ENCODE data around the gene CDPF1.
A peak's percentile ranks its signal among the peaks of the same experiment; 100 is the strongest.

The CDPF1 gene

GRCh38 chr22:46250035-46250782 is at the start of gene CDPF1:
Gene CDPF1, minus strand, starts transcription at chr22:46250293. Its CDS starts 2,009 bp downstream, at chr22:46248284.
- DNase-seq = peak; percentile 92

GRCh38 chr22:46299101-46299500 is 49.0 kb upstream of the CDPF1 start:
- DNase-seq = no peak

- no peak for DNase-seq
Measured at GRCh38 chr22:46297151-46297812, 47.2 kb upstream of the CDPF1 start.

GRCh38 chr22:46296257-46297150 is 46.4 kb upstream of the CDPF1 start, which contains the start of gene GTSE1:
Gene GTSE1, plus strand, starts transcription at chr22:46296870. Its CDS starts 531 bp downstream, at chr22:46297401.
- peak; percentile 95 for DNase-seq

GRCh38 chr22:46295277-46295971 is 45.3 kb upstream of the CDPF1 start:
- DNase-seq = no peak

- DNase-seq = no peak
Measured at GRCh38 chr22:46294784-46295183, 44.7 kb upstream of the CDPF1 start.

GRCh38 chr22:46293577-46294260 is 43.6 kb upstream of the CDPF1 start:
- DNase-seq = no peak

GRCh38 chr22:46292732-46293131 is 42.6 kb upstream of the CDPF1 start:
- no peak for DNase-seq

GRCh38 chr22:46292173-46292572 is 42.1 kb upstream of the CDPF1 start:
- no peak for DNase-seq

- no peak for DNase-seq
Measured at GRCh38 chr22:46290843-46291785, 41.0 kb upstream of the CDPF1 start.

- no peak for DNase-seq
Measured at GRCh38 chr22:46290121-46290842, 40.2 kb upstream of the CDPF1 start.

GRCh38 chr22:46289244-46289891 is 39.3 kb upstream of the CDPF1 start:
- DNase-seq = no peak

- DNase-seq = no peak
Measured at GRCh38 chr22:46288846-46289243, 38.8 kb upstream of the CDPF1 start.

GRCh38 chr22:46287873-46288751 is 38.0 kb upstream of the CDPF1 start:
- no peak for DNase-seq

GRCh38 chr22:46286941-46287872 is 37.1 kb upstream of the CDPF1 start:
- no peak for DNase-seq

GRCh38 chr22:46286006-46286405 is 35.9 kb upstream of the CDPF1 start:
- no peak for DNase-seq

Data from stimulated activated CD4-positive, alpha-beta T cell treated with anti-CD3 and anti-CD28 coated beads, Interleukin-12 subunit alpha, Interleukin-12 subunit beta, amount 100 ng/mL, for 4 hours (primary cell).